Osteoblast (primary cell): ENCODE measurements around the gene COG4. TPM values are rescaled to one million over a fixed set of nuclear protein-coding genes. Genes with fewer than 3 reads are reported as not detected.

Experiments used
- DNase-seq: peaks from one replicate; pipeline ENCODE4 v3.0.0; 2011; ENCODE audit warnings: low spot score, mixed read lengths; ENCODE audit not compliant: insufficient read length; ENCODE audit errors: missing footprints
- H2AFZ ChIP-seq: 2 replicates; pipeline ENCODE4 v1.6.0; 2011; ENCODE audit warnings: mild to moderate bottlenecking, low read length
- H3K27ac ChIP-seq: 2 replicates; pipeline ENCODE4 v1.5.1; 2011; ENCODE audit warnings: mild to moderate bottlenecking, low read depth, low read length, moderate library complexity
- H3K27me3 ChIP-seq: 2 replicates; pipeline ENCODE4 v1.6.0; 2012; ENCODE audit warnings: mild to moderate bottlenecking, control low read depth, inconsistent platforms, low read length, moderate library complexity; ENCODE audit not compliant: insufficient read depth
- H3K36me3 ChIP-seq: 2 replicates; pipeline ENCODE4 v1.5.1; 2011; ENCODE audit warnings: mild to moderate bottlenecking, low read length, control low read depth, moderate library complexity; ENCODE audit not compliant: insufficient read depth
- H3K4me1 ChIP-seq: 2 replicates; pipeline ENCODE4 v1.5.1; 2011; ENCODE audit warnings: mild to moderate bottlenecking, low read length, control low read depth, moderate library complexity; ENCODE audit not compliant: insufficient read depth
- H3K4me2 ChIP-seq: 2 replicates; pipeline ENCODE4 v1.6.0; 2011; ENCODE audit warnings: mild to moderate bottlenecking, low read length; ENCODE audit not compliant: insufficient read depth
- H3K4me3 ChIP-seq: fragments of 200-600 bp; sonication (generic); 3 replicates; pipeline ENCODE4 v1.5.1; 2012; ENCODE audit warnings: mild to moderate bottlenecking, low read length, inconsistent platforms; ENCODE audit not compliant: insufficient read depth
- H3K79me2 ChIP-seq: 2 replicates; pipeline ENCODE4 v1.6.0; 2012; ENCODE audit warnings: mild to moderate bottlenecking, low read length, control low read depth, inconsistent platforms; ENCODE audit not compliant: insufficient read depth
- H3K9me3 ChIP-seq: 2 replicates; pipeline ENCODE4 v1.5.1; 2011; ENCODE audit warnings: low read depth, low read length, control low read depth
- H4K20me1 ChIP-seq: 2 replicates; pipeline ENCODE4 v1.6.0; 2012; ENCODE audit warnings: mild to moderate bottlenecking, low read length, control low read depth; ENCODE audit not compliant: insufficient read depth
- total RNA-seq: library from RNA; depleted of rRNA; stranded (reverse); fragments of >200 nt; gene quantifications from 2 replicates; pipeline ENCODE4 v1.2.3, GENCODE V29; 2012
- TF ChIP-seq, protein P1 (sequence below): IDR thresholded peaks from 2 replicates; pipeline ENCODE4 v1.5.1; 2011; ENCODE audit warnings: mild to moderate bottlenecking, low read depth, low read length, moderate library complexity; ENCODE audit errors: extremely low read depth

Gene COG4
- total RNA-seq, 1 donor = 61.5 TPM

GRCh38 chr16:70466805-70467076, 56.6 kb downstream of the COG4 start:
- H3K27me3 ChIP-seq = no peaks in the 10 kb centered on the region

GRCh38 chr16:70465999-70466804, 57.2 kb downstream of the COG4 start:
- peak; percentile 41 for DNase-seq
- H3K79me2 ChIP-seq = no peaks in the 10 kb centered on the region
- H3K4me2 ChIP-seq = no peak overlapping the region
- no peak overlapping the region for H2AFZ ChIP-seq
- no peak overlapping the region for H3K27ac ChIP-seq
- H3K27me3 ChIP-seq = no peaks in the 10 kb centered on the region
- peaks cover under 1% of the 10 kb centered on the region for H3K4me1 ChIP-seq
- H3K4me3 ChIP-seq = no peak overlapping the region
- TF ChIP-seq, protein P1, sequence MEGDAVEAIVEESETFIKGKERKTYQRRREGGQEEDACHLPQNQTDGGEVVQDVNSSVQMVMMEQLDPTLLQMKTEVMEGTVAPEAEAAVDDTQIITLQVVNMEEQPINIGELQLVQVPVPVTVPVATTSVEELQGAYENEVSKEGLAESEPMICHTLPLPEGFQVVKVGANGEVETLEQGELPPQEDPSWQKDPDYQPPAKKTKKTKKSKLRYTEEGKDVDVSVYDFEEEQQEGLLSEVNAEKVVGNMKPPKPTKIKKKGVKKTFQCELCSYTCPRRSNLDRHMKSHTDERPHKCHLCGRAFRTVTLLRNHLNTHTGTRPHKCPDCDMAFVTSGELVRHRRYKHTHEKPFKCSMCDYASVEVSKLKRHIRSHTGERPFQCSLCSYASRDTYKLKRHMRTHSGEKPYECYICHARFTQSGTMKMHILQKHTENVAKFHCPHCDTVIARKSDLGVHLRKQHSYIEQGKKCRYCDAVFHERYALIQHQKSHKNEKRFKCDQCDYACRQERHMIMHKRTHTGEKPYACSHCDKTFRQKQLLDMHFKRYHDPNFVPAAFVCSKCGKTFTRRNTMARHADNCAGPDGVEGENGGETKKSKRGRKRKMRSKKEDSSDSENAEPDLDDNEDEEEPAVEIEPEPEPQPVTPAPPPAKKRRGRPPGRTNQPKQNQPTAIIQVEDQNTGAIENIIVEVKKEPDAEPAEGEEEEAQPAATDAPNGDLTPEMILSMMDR = no peak
- H3K36me3 ChIP-seq = peaks cover 3% of the 10 kb centered on the region
- H4K20me1 ChIP-seq = peaks cover 2% of the 10 kb centered on the region
- no peaks in the 10 kb centered on the region for H3K9me3 ChIP-seq

More at GRCh38 chr16:70466805-70467076, 56.6 kb downstream of the COG4 start:
- no peak overlapping the region for H2AFZ ChIP-seq
- H4K20me1 ChIP-seq = no peaks in the 10 kb centered on the region
- peaks cover 3% of the 10 kb centered on the region for H3K36me3 ChIP-seq
- no peaks in the 10 kb centered on the region for H3K79me2 ChIP-seq
- no peak overlapping the region for H3K4me2 ChIP-seq
- no peaks in the 10 kb centered on the region for H3K4me1 ChIP-seq
- peak; percentile 65 for DNase-seq
- H3K27ac ChIP-seq = no peak overlapping the region
- H3K9me3 ChIP-seq = no peaks in the 10 kb centered on the region
- TF ChIP-seq, protein P1 = no peak
- H3K4me3 ChIP-seq = no peak overlapping the region

- H3K79me2 ChIP-seq = no peaks in the 10 kb centered on the region
- H3K4me1 ChIP-seq = peaks cover 8% of the 10 kb centered on the region
- H3K4me3 ChIP-seq = no peak overlapping the region
- H3K9me3 ChIP-seq = no peaks in the 10 kb centered on the region
- H3K4me2 ChIP-seq = no peak overlapping the region
- H4K20me1 ChIP-seq = peaks cover 4% of the 10 kb centered on the region
- H2AFZ ChIP-seq = no peak overlapping the region
- peak; percentile 66 for DNase-seq
- H3K27ac ChIP-seq = no peak overlapping the region
- TF ChIP-seq, protein P1 = no peak
- no peaks in the 10 kb centered on the region for H3K27me3 ChIP-seq
- peaks cover 3% of the 10 kb centered on the region for H3K36me3 ChIP-seq
Observed at GRCh38 chr16:70463235-70463634, 60.1 kb downstream of the COG4 start.

GRCh38 chr16:70460737-70461261, 62.6 kb downstream of the COG4 start:
- H3K9me3 ChIP-seq = no peaks in the 10 kb centered on the region
- H3K79me2 ChIP-seq = peaks cover 3% of the 10 kb centered on the region
- H3K4me3 ChIP-seq = no peak overlapping the region
- H4K20me1 ChIP-seq = peaks cover 4% of the 10 kb centered on the region
- H3K36me3 ChIP-seq = peaks cover 3% of the 10 kb centered on the region
- TF ChIP-seq, protein P1 = no peak
- peak overlapping the region; percentile 51 for H2AFZ ChIP-seq
- H3K27ac ChIP-seq = no peak overlapping the region
- DNase-seq = peak; percentile 94
- peak overlapping the region; percentile 19 for H3K4me2 ChIP-seq
- no peaks in the 10 kb centered on the region for H3K27me3 ChIP-seq
- peaks cover 8% of the 10 kb centered on the region for H3K4me1 ChIP-seq
